Activated CD4-positive, CD25-positive, alpha-beta regulatory T cell treated with anti-CD3 and anti-CD28 coated beads, Interleukin-2, amount 50 U/mL, for 72 hours (primary cell): ENCODE results near the gene SF3B6.

ENCODE experiments used
- DNase-seq: peaks from one replicate; pipeline ENCODE4 v3.0.0; 2021

Gene SF3B6

GRCh38 chr2:24018241-24018640 lies 57.9 kb downstream of the SF3B6 start:
- DNase-seq = no peak

DNA sequence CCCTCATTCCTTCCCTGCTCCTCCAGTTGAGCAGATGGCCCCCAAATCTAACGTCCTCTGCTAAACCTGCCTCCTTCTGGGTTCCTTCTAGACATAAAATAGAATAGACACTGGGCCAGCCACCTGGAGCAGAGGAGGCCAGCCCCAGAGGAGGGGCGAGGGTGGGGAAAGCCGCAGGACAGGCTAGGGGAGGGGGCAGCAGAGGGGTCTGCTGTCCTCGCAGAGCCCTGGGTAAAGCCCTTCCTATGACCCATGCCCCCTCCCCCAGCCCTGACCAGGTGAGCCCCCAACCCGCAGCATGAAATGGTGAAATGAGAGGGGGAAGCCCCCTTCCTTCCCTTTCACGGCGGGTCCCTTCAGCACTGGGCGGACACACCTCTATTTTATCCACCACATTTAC lies 58.4 kb downstream of the SF3B6 start:
- no peak for DNase-seq
